HG03175 (cell line): ENCODE data around the gene REPS1.
"Not testable (repeated sequence)": the region's sequence is repeated elsewhere in the genome, so short reads cannot be mapped to it uniquely, and the experiment has no call there.

Experiments
- ATAC-seq: cut with Tn5 transposase; IDR thresholded peaks from one replicate; pipeline ENCODE4 v1.9.1; 2021; ENCODE audit warnings: mild to moderate bottlenecking, moderate library complexity; ENCODE audit not compliant: unreplicated experiment

REPS1 gene, protein sequence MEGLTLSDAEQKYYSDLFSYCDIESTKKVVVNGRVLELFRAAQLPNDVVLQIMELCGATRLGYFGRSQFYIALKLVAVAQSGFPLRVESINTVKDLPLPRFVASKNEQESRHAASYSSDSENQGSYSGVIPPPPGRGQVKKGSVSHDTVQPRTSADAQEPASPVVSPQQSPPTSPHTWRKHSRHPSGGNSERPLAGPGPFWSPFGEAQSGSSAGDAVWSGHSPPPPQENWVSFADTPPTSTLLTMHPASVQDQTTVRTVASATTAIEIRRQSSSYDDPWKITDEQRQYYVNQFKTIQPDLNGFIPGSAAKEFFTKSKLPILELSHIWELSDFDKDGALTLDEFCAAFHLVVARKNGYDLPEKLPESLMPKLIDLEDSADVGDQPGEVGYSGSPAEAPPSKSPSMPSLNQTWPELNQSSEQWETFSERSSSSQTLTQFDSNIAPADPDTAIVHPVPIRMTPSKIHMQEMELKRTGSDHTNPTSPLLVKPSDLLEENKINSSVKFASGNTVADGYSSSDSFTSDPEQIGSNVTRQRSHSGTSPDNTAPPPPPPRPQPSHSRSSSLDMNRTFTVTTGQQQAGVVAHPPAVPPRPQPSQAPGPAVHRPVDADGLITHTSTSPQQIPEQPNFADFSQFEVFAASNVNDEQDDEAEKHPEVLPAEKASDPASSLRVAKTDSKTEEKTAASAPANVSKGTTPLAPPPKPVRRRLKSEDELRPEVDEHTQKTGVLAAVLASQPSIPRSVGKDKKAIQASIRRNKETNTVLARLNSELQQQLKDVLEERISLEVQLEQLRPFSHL

GRCh38 chr6:138987643-138988468, at the start of gene REPS1:
TSS of gene REPS1 (minus strand) at chr6:138988253. CDS start at chr6:138987682, 571 bp downstream.
- peak; percentile 91 for ATAC-seq

DNA sequence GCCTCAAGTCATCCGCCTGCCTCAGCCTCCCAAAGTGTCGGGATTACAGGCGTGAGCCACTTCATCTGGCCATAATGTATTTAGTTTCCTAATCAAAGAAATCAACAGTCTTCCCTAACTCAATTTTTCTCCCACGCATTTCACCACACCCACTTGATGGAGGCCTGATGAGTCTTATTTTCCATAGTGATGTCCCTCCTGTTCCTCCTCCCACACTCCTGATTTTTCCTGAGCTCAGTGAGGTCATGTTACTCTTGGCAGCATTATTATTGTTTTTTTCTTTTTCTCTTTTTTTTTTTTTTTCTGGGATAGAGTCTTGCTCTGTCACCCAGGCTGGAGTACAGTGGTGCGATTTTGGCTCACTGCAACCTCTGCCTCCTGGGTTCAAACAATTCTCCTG, 49.4 kb upstream of the REPS1 start:
- no peak for ATAC-seq

DNA sequence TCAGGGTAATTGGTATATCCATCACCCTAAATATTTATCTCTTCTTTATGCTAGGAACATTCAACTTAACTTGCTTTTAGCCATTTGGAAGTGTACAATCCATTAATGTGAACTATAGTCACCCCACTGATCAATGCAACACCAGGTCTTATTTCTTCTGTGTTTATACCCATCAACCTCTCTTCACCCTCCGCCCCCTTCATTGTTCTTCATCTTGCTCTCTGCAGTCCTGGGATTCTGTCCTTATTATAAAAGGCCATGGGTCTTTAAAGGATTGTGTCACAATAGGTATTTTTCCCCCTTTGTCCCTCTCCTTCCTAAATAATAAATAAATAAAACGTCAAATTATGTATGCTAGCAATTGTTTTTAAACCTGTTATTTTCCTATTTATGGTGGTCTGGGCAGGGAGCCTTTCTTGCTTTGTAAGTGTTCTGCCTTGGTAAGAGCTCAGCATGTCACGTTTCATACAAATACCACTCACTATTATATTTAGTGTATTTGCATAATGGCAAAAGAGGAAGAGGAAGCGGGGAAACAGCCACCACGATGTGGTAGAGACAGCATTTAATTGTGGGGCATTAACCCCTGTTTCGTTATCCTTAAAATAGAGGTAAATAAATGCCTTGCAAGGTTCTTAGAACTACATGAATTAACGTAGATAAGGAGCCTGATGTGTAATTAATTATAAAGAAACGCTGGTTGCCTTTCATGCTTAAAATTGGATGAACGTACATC, 42.3 kb upstream of the REPS1 start:
- peak; percentile 62 for ATAC-seq

DNA sequence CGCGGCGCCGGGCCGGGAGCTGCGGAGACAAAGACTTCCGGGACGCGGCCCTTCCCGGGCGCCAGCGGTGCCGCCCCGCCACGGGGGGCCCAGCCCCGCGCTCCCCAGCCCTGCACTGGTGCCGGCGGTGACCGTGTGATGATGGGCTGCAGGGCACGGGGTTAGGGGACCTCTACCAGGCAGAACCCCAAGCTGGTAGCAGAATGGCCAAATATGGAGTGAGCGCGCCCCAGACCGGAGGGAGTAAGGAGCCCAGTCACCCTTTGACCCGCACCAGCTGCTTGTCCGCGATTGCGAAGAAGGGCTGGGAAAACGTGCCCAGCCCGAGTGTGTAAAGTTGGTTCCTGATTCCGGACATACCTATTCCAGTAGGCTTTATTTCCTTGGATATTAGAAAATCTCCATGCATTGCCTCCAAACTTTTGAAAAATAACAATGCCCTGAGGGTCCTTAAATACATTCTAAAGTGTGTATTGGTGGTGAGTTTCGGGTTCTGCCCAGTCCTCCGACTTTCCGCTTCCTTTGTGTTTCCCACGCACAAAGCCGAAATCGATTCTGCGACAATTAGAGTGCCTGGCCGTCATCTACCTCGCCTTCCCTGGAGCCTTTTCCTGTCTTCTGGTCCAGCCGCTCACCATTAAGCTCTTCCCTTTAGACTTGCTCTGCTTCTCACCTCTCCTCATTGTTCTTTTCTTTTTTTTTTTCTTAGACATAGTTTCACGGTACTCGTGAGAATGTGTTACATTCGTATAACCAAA, 41.6 kb upstream of the REPS1 start:
- ATAC-seq, result peak; percentile 44

DNA sequence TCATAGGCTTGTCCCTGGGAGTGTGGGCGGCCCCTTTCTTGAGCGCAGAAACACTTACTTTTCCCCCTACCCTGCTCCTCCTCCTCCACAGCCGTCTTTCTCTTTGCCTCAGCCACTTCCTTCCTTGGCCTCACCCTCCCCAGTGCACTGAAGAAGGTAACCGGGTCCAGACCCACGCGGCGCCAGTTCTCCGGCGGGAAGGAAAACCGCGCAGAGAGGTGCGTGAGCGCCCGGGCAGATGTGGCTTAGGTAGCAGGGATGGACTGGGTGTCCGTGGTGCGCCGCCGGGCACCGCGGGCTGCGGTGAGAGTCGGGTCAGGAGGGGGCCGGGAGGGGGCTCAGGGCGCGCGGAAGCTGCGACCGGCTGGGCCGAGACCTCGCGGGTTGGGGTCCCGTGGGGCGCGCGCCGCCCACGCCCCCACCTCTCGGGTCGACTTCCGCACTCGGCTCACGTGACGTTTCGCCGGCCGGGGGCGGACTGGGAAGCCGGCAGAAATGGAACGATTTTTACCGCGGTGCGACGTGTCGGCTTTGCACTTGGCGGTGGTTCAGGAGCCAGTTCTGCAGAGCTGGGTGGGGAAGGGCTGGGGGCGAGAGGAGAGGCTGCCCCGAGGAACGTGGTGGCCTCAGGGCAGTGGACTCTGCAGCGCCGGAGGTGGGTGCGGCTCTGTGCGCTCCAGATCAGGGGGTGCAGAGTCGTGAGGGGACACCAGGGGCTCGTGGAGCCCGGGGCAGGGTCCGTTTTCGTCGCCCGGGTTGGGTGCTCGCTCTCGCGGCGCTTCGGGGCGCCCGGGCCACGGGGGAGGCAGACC, 40.8 kb upstream of the REPS1 start, which contains the start of gene ABRACL:
ABRACL (plus strand) TSS at position 88 of the 812 bp plus-strand sequence. CDS start 5,416 bp downstream, outside the sequence.
- peak; percentile 56 for ATAC-seq

- peak; percentile 1 for ATAC-seq
Observed at GRCh38 chr6:139028215-139028657, 40.2 kb upstream of the REPS1 start.

GRCh38 chr6:139027620-139028182, 39.6 kb upstream of the REPS1 start:
- no peak for ATAC-seq

GRCh38 chr6:139025416-139025815, 37.4 kb upstream of the REPS1 start:
- not testable (repeated sequence) for ATAC-seq

GRCh38 chr6:139020689-139021088, 32.6 kb upstream of the REPS1 start:
- ATAC-seq, result no peak

GRCh38 chr6:139019722-139020121, 31.7 kb upstream of the REPS1 start:
- ATAC-seq, result no peak

GRCh38 chr6:139017227-139017626, 29.2 kb upstream of the REPS1 start:
- no peak for ATAC-seq

DNA sequence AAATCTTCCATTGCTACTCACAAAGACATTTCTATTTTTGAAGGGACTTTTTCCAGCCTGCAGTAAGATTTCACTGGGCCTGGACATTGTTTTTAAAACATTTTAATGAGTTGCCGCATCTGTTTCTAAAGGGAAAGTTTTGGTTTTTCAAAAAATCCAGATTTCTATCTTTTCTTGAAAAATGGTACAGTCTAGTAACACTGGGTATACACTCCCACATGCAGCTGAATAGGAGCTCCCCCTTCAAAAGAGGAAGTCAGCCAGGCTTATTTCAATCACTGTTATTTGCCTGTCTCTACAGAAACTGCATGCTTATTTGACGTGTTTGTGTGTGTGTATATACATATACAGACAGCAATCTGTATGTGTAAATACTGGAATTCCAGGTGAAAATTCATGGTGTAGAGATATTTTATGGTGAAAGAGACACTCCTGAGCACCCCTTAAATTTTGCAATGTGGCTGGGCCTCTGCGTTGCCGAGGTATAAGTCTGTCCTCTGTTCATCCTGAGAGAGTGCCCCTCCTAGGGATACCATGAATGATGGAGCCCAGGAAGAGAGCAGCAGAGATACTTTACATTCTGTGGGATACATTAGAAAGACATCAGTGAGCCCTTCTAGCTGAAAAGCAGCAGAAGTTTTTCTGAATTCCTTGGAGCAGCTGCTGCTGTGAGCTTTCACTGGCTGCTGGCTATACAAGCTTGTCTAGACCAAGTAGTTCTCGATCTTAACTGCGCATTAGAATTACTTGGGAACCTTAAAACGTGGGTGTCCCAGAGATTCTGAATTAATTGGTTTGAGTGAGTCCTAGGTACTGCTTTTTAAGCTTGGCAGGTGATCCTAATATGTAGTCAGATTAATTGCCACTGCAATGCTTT, 28.5 kb upstream of the REPS1 start:
- ATAC-seq, result peak; percentile 81

GRCh38 chr6:139014945-139015344, 26.9 kb upstream of the REPS1 start:
- ATAC-seq, result no peak

GRCh38 chr6:139013185-139013800, 25.2 kb upstream of the REPS1 start:
- ATAC-seq, result no peak

GRCh38 chr6:139011980-139012379, 23.9 kb upstream of the REPS1 start:
- ATAC-seq, result no peak

GRCh38 chr6:139010674-139011073, 22.6 kb upstream of the REPS1 start:
- ATAC-seq, result no peak

- ATAC-seq, result no peak
Observed at GRCh38 chr6:139008117-139008516, 20.1 kb upstream of the REPS1 start.
